ENCODE results near the gene RNASET2. TPM values are rescaled to one million over a fixed set of nuclear protein-coding genes. Genes with fewer than 3 reads are reported as not detected.

Gene RNASET2
- total and polyA plus RNA-seq, 2 donors (not counting 1 experiment from before 2014, with no cell fraction given), result 12.9 to 18.0 TPM

- H3K4me3 ChIP-seq (replicated peaks in 1 of 4; ENCODE audit: control extremely low read depth in 1 of 4, insufficient read depth in 1 of 4, low read depth in 3 of 4, low read length in 4 of 4), result no peak overlapping the region
- H2AFZ ChIP-seq (ENCODE audit: low read length), result no peak overlapping the region
- no peak overlapping the region for H3K9ac ChIP-seq (ENCODE audit: insufficient read depth, low read length)
- no peaks in the 10 kb centered on the region for H3K9me3 ChIP-seq (ENCODE audit: control insufficient read depth, insufficient read depth, low read depth, low read length)
- H3K27me3 ChIP-seq (ENCODE audit: control insufficient read depth, insufficient read depth, low read length), result no peaks in the 10 kb centered on the region
- H3K27ac ChIP-seq (ENCODE audit: insufficient read depth, low read length), result no peak overlapping the region
- no peak for TF ChIP-seq EZH2 (IDR thresholded peaks at IDR 0.05; ENCODE audit: low read length, missing control alignments)
- no peak for TF ChIP-seq CTCF (conservative IDR thresholded peaks at IDR 0.05 in 1 of 2, IDR thresholded peaks at IDR 0.05 in 1 of 2; ENCODE audit: low read depth in 1 of 2, low read length in 2 of 2)
- no peaks in the 10 kb centered on the region for H4K20me1 ChIP-seq (ENCODE audit: control insufficient read depth, extremely low read depth, insufficient read depth, low read length)
- no peaks in the 10 kb centered on the region for H3K79me2 ChIP-seq (ENCODE audit: control insufficient read depth, insufficient read depth, low read length)
- no peak for DNase-seq (ENCODE audit: low read depth in 2 of 2)
- no peaks in the 10 kb centered on the region for H3K36me3 ChIP-seq (ENCODE audit: control insufficient read depth, insufficient read depth, low read length)
- no peak overlapping the region for H3K4me2 ChIP-seq (ENCODE audit: extremely low read depth, insufficient read depth, low read length)
- H3K4me1 ChIP-seq (ENCODE audit: control insufficient read depth, extremely low read depth, insufficient read depth, low read length), result no peaks in the 10 kb centered on the region
These were observed 28.3 kb downstream of the RNASET2 start for GRCh38 chr6:166927935-166928643.

GRCh38 chr6:166927240-166927934 lies 29.0 kb downstream of the RNASET2 start:
- no peak for DNase-seq (ENCODE audit: low read depth in 2 of 2)
- Histone ChIP-seq H2AFZ (ENCODE audit: low read length) (no peak overlapping the region), H3K9ac (ENCODE audit: insufficient read depth, low read length) (no peak overlapping the region), H4K20me1 (ENCODE audit: control insufficient read depth, extremely low read depth, insufficient read depth, low read length) (no peaks in the 10 kb centered on the region), H3K79me2 (ENCODE audit: control insufficient read depth, insufficient read depth, low read length) (no peaks in the 10 kb centered on the region), H3K27me3 (ENCODE audit: control insufficient read depth, insufficient read depth, low read length) (no peaks in the 10 kb centered on the region), H3K27ac (ENCODE audit: insufficient read depth, low read length) (no peak overlapping the region), H3K4me2 (ENCODE audit: extremely low read depth, insufficient read depth, low read length) (no peak overlapping the region), H3K9me3 (ENCODE audit: control insufficient read depth, insufficient read depth, low read depth, low read length) (no peaks in the 10 kb centered on the region), H3K4me1 (ENCODE audit: control insufficient read depth, extremely low read depth, insufficient read depth, low read length) (no peaks in the 10 kb centered on the region), H3K4me3 (replicated peaks in 1 of 4; ENCODE audit: control extremely low read depth in 1 of 4, insufficient read depth in 1 of 4, low read depth in 3 of 4, low read length in 4 of 4) (no peak overlapping the region), H3K36me3 (ENCODE audit: control insufficient read depth, insufficient read depth, low read length) (no peaks in the 10 kb centered on the region)
- no peak for TF ChIP-seq CTCF (conservative IDR thresholded peaks at IDR 0.05 in 1 of 2, IDR thresholded peaks at IDR 0.05 in 1 of 2; ENCODE audit: low read depth in 1 of 2, low read length in 2 of 2)

DNA sequence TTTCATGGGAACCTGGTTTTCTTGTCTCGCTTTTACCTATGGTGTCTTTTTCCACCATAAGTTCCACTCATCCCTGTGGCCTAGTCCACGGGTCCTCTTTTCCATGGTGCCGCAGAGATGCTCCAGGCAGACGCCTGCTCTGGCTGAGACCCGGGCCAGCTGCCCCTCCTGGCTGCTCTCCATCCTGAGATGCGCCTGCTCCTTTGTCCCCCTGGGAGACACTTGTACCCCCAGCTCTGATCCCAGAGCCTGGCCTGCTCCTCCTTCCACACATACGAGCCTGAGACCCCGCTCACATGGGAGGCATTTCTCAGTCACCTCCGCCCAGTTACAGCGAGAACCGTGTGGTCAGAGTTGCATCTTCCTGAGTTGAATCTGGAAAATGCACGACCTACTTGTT lies 29.6 kb downstream of the RNASET2 start:
- Histone ChIP-seq H3K4me3 (replicated peaks in 1 of 4; ENCODE audit: control extremely low read depth in 1 of 4, insufficient read depth in 1 of 4, low read depth in 3 of 4, low read length in 4 of 4) (no peak overlapping the region), H3K4me2 (ENCODE audit: extremely low read depth, insufficient read depth, low read length) (no peak overlapping the region), H3K79me2 (ENCODE audit: control insufficient read depth, insufficient read depth, low read length) (no peaks in the 10 kb centered on the region), H2AFZ (ENCODE audit: low read length) (no peak overlapping the region), H4K20me1 (ENCODE audit: control insufficient read depth, extremely low read depth, insufficient read depth, low read length) (no peaks in the 10 kb centered on the region), H3K36me3 (ENCODE audit: control insufficient read depth, insufficient read depth, low read length) (no peaks in the 10 kb centered on the region), H3K27ac (ENCODE audit: insufficient read depth, low read length) (no peak overlapping the region), H3K4me1 (ENCODE audit: control insufficient read depth, extremely low read depth, insufficient read depth, low read length) (no peaks in the 10 kb centered on the region), H3K27me3 (ENCODE audit: control insufficient read depth, insufficient read depth, low read length) (no peaks in the 10 kb centered on the region), H3K9me3 (ENCODE audit: control insufficient read depth, insufficient read depth, low read depth, low read length) (no peaks in the 10 kb centered on the region), H3K9ac (ENCODE audit: insufficient read depth, low read length) (no peak overlapping the region)
- DNase-seq (ENCODE audit: low read depth in 2 of 2), result no peak
- TF ChIP-seq EZH2 (IDR thresholded peaks at IDR 0.05; ENCODE audit: low read length, missing control alignments) (no peak), CTCF (conservative IDR thresholded peaks at IDR 0.05 in 1 of 2, IDR thresholded peaks at IDR 0.05 in 1 of 2; ENCODE audit: low read depth in 1 of 2, low read length in 2 of 2) (no peak)
